GM19351 (cell line): ENCODE measurements around the gene PLEKHG4B.
"Not testable (repeated sequence)": the region's sequence is repeated elsewhere in the genome, so short reads cannot be mapped to it uniquely, and the experiment has no call there.

Experiments
- ATAC-seq: cut with Tn5 transposase; IDR thresholded peaks from one replicate; pipeline ENCODE4 v1.9.1; 2021; ENCODE audit warnings: mild to moderate bottlenecking, moderate library complexity; ENCODE audit not compliant: unreplicated experiment

PLEKHG4B gene

DNA sequence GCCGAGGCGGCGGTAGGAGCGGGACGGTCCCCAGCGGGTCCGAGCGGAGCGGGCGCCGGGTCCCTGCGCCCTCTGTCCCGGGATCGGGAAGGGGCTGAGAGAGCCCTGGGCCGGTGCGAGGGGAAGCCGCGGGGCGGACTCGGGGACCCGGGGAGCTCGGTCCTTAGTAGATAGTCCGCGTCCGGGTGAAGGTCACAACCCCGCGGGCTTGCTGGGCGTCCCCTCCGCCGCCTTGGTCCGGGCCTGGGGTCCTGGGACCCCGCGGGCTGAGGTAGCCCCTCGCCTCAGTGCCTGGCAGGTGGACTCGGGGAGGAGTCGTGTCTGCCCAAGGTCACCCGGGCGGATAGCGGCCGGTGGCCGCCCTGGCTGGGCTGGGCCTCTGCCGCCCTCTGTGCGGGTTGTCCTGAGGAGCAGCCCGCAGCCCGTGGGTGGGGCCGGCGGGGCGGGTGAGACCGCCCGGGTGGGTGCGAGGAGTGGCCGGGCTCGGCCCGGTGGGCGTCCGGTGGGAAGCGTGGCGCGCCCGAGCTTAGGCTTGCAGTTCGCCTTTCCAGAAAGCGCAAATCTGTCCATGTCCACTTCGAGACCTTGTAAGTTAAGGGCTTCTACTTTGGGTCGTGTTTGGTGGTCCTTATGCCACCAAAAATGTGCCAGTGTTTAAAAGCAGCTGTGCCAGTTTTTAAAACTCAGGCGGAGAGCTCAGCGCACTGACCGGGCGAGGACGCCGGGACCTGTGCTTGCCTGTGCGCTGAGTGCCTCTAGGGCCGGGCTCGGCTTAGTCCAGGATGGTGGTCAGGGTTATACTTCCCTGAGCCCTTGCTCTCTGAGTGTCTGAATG lies 126.7 kb downstream of the PLEKHG4B start:
- peak; percentile 23 for ATAC-seq

DNA sequence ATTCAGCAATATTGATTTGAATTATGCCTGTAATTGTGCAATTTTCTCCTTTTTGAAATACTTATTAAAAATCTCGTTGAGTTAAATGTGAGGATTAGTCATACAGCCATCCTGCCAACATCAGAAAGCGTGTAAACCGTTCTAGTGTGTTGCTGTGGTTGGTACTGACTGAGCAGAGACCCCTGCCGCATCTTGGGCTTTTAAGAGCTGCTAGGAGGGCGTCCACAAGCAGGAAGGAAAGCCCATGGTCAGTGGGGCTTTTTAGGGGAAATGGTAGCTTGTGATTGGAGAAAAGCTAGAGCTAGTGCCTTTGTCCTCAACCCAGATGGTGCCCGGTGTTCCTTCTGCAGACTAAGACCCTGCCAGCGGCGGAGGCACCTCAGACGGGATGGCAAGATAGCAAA lies 127.5 kb downstream of the PLEKHG4B start:
- no peak for ATAC-seq

DNA sequence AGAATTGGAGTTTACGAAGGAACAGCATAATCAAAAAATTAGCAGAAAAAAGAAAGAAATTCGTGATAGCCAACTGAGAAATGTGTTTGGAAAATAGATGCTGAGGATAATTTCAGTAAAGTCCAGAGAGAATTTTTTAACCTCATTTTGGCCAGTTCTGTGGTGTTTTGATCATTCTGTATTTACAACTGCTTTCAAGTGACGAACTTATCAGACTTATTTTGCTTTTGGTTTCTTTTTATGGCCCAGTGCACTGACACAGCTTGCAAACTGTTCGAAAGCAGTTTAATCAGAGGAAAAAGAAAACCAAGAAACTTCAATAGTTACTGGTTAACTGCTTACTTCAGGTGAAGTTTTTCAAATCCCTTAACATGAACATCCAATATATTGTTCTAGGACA lies 128.0 kb downstream of the PLEKHG4B start:
- peak; percentile 26 for ATAC-seq

DNA sequence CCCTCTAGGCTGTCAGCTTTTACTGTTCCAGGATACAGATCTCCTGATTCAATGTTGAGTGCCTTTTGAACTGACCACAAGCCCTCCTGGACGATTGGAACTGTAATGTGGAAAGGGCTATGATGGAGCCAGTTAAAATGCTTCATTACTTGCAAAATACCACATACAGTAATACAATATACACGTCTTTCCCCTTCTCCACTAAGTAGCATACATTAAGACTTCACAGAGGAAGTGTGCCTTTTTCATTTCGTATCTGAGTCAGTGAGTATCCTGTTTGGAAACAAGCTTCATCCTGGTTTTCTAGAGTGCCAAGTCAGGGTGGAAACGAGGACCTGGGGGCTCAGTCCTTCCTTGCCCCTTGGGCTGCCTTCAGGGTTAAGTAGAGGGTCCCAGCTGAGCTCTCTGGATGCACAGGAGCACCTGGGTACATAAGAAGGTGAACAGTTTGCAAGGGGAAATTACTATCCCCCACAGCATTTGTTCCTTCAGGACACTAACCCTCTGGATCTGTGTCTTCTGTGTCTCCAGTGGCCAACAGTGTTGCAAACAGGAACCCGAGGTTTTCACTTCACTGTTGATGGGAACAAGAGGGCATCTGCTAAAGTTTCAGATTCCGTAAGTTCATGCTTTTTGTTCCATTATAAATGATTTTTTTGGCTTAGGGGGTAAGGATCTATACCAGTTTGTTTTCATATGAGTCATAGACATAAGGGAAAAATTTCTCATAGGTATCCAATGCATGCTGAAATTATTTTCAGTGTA lies 131.2 kb downstream of the PLEKHG4B start:
- not testable (repeated sequence) for ATAC-seq

DNA sequence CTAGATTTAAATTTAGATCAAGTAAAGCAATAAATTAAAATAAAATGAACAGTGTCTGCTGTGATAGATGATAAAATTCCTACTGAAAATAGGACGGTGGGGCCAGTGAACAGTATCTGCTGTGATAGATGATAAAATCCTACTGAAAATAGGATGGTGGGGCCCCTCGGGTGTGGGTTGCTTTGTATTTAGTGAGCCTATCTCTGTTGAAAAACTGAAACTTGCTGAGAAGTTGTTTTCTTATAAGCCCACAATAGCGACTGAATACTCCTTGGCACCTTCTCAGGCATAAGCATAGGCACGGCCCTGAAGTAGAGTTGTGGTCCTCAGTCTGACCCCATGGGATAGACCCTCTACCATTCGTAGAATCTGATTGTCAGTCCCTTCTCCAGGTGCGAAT lies 131.8 kb downstream of the PLEKHG4B start:
- ATAC-seq: no peak

- no peak for ATAC-seq
Observed at GRCh38 chr5:225334-225733, 133.4 kb downstream of the PLEKHG4B start.

- not testable (repeated sequence) for ATAC-seq
Observed at GRCh38 chr5:227375-227774, 135.4 kb downstream of the PLEKHG4B start.

- ATAC-seq: no peak
Observed at GRCh38 chr5:228886-229285, 136.9 kb downstream of the PLEKHG4B start.

DNA sequence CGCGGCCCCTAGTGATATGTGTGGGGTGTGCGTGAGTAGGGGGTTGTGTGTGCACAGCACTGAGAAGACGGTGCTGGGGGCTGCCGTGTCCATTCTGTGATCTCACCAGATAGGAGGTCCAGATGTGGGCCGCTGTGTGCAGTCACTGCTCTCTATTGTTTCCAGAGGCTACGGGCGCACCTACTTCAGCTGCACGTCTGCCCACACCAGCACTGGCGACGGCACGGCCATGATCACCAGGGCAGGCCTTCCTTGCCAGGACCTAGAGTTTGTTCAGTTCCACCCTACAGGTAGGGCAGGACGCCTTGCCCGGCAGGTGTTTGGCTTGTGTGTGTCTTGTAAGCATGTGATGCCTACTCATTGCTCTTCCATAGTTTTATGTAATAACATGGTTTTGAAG lies 138.7 kb downstream of the PLEKHG4B start:
- ATAC-seq: no peak

DNA sequence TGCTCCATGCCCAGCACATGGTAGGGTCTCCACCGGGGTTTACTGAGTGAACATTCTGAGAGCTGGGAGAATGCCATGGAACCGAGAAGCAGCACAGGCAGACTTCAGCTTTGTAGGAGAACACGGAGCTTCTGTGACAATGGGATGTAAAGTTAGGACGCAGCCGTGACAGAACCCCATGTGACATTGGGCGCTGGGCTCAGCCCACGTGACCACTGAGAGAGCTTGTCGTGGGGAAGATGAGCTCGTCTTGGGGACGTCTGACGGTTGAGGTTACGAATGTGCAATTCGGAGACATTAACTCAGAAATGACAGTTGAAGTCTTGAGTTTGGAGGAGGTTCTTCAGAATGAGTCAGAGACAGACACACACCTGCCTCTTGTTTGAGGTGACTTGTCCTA lies 139.7 kb downstream of the PLEKHG4B start:
- no peak for ATAC-seq

- not testable (repeated sequence) for ATAC-seq
Observed at GRCh38 chr5:233426-233825, 141.5 kb downstream of the PLEKHG4B start.

- ATAC-seq: no peak
Observed at GRCh38 chr5:234450-234849, 142.5 kb downstream of the PLEKHG4B start.

- not testable (repeated sequence) for ATAC-seq
Observed at GRCh38 chr5:235527-235926, 143.6 kb downstream of the PLEKHG4B start.

- not testable (repeated sequence) for ATAC-seq
Observed at GRCh38 chr5:237931-238330, 146.0 kb downstream of the PLEKHG4B start.
